Measurements from ENCODE around the gene MTA3.
"Not testable (repeated sequence)": the region's sequence is repeated elsewhere in the genome, so short reads cannot be mapped to it uniquely, and the experiment has no call there.

The MTA3 gene

GRCh38 chr2:42613281-42614064 lies 45.0 kb downstream of the MTA3 start:
- DNase-seq (ENCODE audit: low spot score), result no peak

GRCh38 chr2:42614838-42615237 lies 46.4 kb downstream of the MTA3 start:
- no peak for DNase-seq (ENCODE audit: low spot score)

- no peak for DNase-seq (ENCODE audit: low spot score)
Measured at GRCh38 chr2:42618116-42618515, 49.7 kb downstream of the MTA3 start.

GRCh38 chr2:42618972-42619371 lies 50.5 kb downstream of the MTA3 start:
- DNase-seq (ENCODE audit: low spot score), result peak; percentile 25

GRCh38 chr2:42621626-42622025 lies 53.2 kb downstream of the MTA3 start:
- DNase-seq (ENCODE audit: low spot score), result not testable (repeated sequence)

GRCh38 chr2:42622943-42623676 lies 54.7 kb downstream of the MTA3 start:
- no peak for DNase-seq (ENCODE audit: low spot score)

- DNase-seq (ENCODE audit: low spot score), result no peak
Measured at GRCh38 chr2:42624047-42624446, 55.6 kb downstream of the MTA3 start.

GRCh38 chr2:42628024-42628423 lies 59.6 kb downstream of the MTA3 start:
- DNase-seq (ENCODE audit: low spot score), result not testable (repeated sequence)

- DNase-seq (ENCODE audit: low spot score), result no peak
Measured at GRCh38 chr2:42636934-42637333, 68.5 kb downstream of the MTA3 start.

GRCh38 chr2:42638080-42638784 lies 69.8 kb downstream of the MTA3 start:
- no peak for DNase-seq (ENCODE audit: low spot score)

- DNase-seq (ENCODE audit: low spot score), result no peak
Measured at GRCh38 chr2:42639340-42640077, 71.1 kb downstream of the MTA3 start.

- no peak for DNase-seq (ENCODE audit: low spot score)
Measured at GRCh38 chr2:42640261-42640660, 71.8 kb downstream of the MTA3 start.

GRCh38 chr2:42642371-42642770 lies 73.9 kb downstream of the MTA3 start:
- not testable (repeated sequence) for DNase-seq (ENCODE audit: low spot score)

- DNase-seq (ENCODE audit: low spot score), result no peak
Measured at GRCh38 chr2:42645551-42645950, 77.1 kb downstream of the MTA3 start.

- no peak for DNase-seq (ENCODE audit: low spot score)
Measured at GRCh38 chr2:42648796-42649195, 80.4 kb downstream of the MTA3 start.

- no peak for DNase-seq (ENCODE audit: low spot score)
Measured at GRCh38 chr2:42651057-42651456, 82.6 kb downstream of the MTA3 start.

GRCh38 chr2:42652086-42652485 lies 83.7 kb downstream of the MTA3 start:
- DNase-seq (ENCODE audit: low spot score), result no peak

GRCh38 chr2:42653039-42653438 lies 84.6 kb downstream of the MTA3 start:
- no peak for DNase-seq (ENCODE audit: low spot score)

GRCh38 chr2:42653908-42654445 lies 85.5 kb downstream of the MTA3 start:
- no peak for DNase-seq (ENCODE audit: low spot score)

GRCh38 chr2:42658306-42658705 lies 89.9 kb downstream of the MTA3 start:
- DNase-seq (ENCODE audit: low spot score), result no peak

- no peak for DNase-seq (ENCODE audit: low spot score)
Measured at GRCh38 chr2:42659609-42660008, 91.2 kb downstream of the MTA3 start.
